GM18951 (cell line): ENCODE measurements around the gene FAM78B.

Source experiments
- POLR2A ChIP-seq: IDR thresholded peaks from 4 replicates; pipeline ENCODE4 v1.6.1; 2011; ENCODE audit warnings: mild to moderate bottlenecking; ENCODE audit not compliant: insufficient read length, insufficient read depth; ENCODE audit errors: extremely low read depth
- in situ Hi-C: fragments of 300-500 bp; cut with MboI; formaldehyde crosslinking; loops from one replicate; pipeline ENCODE4 v1.12.0; 2022; ENCODE audit warnings: low sequenced_read_pairs, mixed read lengths, inconsistent platforms; ENCODE audit not compliant: unreplicated experiment

Gene FAM78B

GRCh38 chr1:166174108-166174507 lies 7.3 kb upstream of the FAM78B start:
- in situ Hi-C loops, result no loop called here

DNA sequence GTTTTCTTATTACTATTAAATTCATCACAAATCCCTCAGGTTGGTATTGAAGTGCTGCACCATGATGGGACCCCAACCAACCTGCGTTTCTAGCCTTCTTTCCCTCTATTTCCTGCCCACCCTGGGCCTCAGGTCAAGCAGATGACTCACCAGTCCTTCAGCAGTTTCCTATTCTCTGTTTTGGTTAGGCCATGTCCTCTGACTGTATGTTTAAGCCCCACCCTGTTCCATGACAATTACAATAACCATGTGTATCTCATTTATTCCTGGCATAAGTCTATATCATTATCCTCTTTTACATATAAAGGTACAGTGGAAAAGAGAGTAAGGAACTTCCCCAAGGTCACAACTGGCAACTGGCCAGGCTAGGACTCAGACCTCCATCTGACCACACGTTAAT lies 5.3 kb upstream of the FAM78B start:
- no peak for TF ChIP-seq POLR2A
- in situ Hi-C loops, result no loop called here

More at GRCh38 chr1:166174108-166174507, 7.3 kb upstream of the FAM78B start:
- TF ChIP-seq POLR2A, result no peak

DNA sequence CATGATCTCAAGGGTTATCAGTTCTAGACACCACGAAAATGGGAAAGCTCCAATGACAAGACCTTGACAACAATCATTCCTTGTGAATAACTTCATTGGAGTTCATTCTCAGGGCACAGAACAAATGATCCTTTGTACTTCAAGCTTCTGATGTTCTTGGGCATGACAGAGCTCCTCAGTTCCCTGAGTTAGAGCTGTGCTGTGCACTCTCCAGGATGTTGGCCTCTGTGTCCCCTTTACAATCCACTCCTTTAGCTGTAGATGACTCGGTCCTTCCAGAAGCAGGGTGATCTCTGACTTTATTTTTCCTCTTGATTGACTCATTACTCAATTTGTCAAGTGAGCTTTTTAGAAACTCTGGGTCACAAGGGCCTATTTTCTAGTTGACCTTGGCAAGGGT lies 3.9 kb upstream of the FAM78B start:
- TF ChIP-seq POLR2A, result no peak
- in situ Hi-C loops, result no loop called here

- in situ Hi-C loops, result no loop called here
- no peak for TF ChIP-seq POLR2A
Observed at GRCh38 chr1:166170075-166170474, 3.3 kb upstream of the FAM78B start.

GRCh38 chr1:166169182-166169581 lies 2.4 kb upstream of the FAM78B start:
- TF ChIP-seq POLR2A, result no peak
- in situ Hi-C loops, result no loop called here

- TF ChIP-seq POLR2A, result no peak
- in situ Hi-C loops, result no loop called here
Observed at GRCh38 chr1:166167572-166167925, 748 bp upstream of the FAM78B start.

DNA sequence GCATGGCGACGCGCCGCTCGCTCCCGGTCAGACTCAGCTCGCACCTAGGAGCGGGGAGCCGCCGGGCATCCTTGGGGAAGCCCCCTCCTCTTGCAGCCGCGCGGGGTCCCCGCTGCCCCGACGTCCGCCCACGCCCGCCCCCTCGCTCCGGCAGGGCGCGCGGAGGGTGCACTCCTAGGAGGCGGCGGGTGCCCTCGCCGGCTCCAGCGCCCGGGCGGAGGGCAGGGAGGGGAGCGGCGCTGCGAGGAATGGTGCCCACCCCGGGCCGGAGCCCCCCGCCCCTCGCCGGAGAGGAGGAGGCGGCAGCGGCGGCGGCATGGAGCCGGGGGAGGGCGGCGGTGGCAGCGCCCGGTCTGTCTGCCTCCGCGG lies 488 bp downstream of the FAM78B start:
- in situ Hi-C loops, result no loop called here
- no peak for TF ChIP-seq POLR2A

GRCh38 chr1:166165661-166166328 lies 1.0 kb downstream of the FAM78B start:
- in situ Hi-C loops, result no loop called here
- TF ChIP-seq POLR2A, result no peak

GRCh38 chr1:166164995-166165660 lies 1.7 kb downstream of the FAM78B start:
- in situ Hi-C loops, result no loop called here
- TF ChIP-seq POLR2A, result no peak

DNA sequence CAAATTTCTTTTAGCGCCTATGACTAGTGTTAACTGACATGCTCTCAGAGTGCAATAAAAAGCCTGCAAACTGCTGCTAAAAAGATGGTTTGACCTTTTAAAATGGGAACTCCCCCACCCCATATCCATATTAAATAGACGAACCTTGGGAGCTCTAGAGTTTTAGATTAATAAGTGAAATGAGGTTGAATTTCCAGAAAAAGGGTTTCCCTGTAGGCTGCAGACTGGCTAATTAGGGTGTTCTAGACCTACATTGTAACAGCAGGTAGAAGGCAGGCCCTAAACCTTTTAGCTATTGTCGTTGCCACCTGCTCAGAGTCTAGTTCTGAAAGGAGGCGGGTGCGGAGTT lies 2.2 kb downstream of the FAM78B start:
- TF ChIP-seq POLR2A, result no peak
- in situ Hi-C loops, result no loop called here

- no peak for TF ChIP-seq POLR2A
Observed at GRCh38 chr1:166159656-166160055, 7.1 kb downstream of the FAM78B start.

GRCh38 chr1:166156674-166157073 lies 10.1 kb downstream of the FAM78B start:
- no peak for TF ChIP-seq POLR2A
- in situ Hi-C loops, result no loop called here

More at GRCh38 chr1:166159656-166160055, 7.1 kb downstream of the FAM78B start:
- in situ Hi-C loops, result no loop called here

DNA sequence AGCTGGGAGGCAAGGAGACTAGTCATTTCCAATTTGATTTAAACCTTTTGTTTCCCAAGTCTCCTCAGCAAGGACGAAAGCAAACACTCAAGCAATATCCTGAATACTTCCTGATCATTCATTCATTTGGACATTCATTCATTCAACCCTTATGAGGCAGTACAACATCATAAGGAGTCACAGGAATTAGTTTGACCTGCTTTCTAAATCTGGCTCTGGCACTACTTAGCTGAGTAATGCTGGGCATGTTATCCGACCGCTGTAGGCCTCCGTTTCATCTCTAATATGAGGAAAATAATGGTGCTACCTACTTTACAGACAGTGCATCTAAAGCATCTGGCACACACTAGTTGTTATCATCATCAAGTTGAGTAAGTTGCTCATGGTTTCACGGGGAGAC lies 11.7 kb downstream of the FAM78B start:
- in situ Hi-C loops, result no loop called here
- no peak for TF ChIP-seq POLR2A

GRCh38 chr1:166153525-166154314 lies 13.1 kb downstream of the FAM78B start:
- in situ Hi-C loops, result no loop called here

More at GRCh38 chr1:166153525-166154314, 13.1 kb downstream of the FAM78B start:
- TF ChIP-seq POLR2A, result no peak
